Spleen (tissue), 11 donors: ENCODE measurements around the gene URM1. TPM values are rescaled to one million over a fixed set of nuclear protein-coding genes. Genes with fewer than 3 reads are reported as not detected.

Experiments
- DNase-seq: peaks from one replicate; pipeline ENCODE4 v3.0.0-alpha.2; 2020
- H3K27ac ChIP-seq, 8 donors: fragments of 200-600 bp; sonication (generic) in 7 of 8; 1 replicate in 4 of 8; 2 replicates in 4 of 8; pipeline versions ENCODE4 v1.5.0 to v1.8.0; 2016 to 2021; ENCODE audit warnings: inconsistent platforms in 4 of 8, mild to moderate bottlenecking in 4 of 8, moderate library complexity in 1 of 8
- H3K27me3 ChIP-seq, 7 donors: fragments of 200-600 bp; sonication (generic) in 6 of 7; replicated peaks in 1 of 7; 1 replicate in 4 of 7; 2 replicates in 3 of 7; pipeline versions ENCODE4 v1.5.0 to v1.8.0; 2016 to 2021; ENCODE audit warnings: inconsistent platforms in 3 of 7, mild to moderate bottlenecking in 1 of 7
- H3K36me3 ChIP-seq, 6 donors: fragments of 200-600 bp; sonication (generic) in 5 of 6; 1 replicate in 4 of 6; 2 replicates in 2 of 6; pipeline versions ENCODE4 v1.5.0 to v1.8.0; 2016 to 2021; ENCODE audit warnings: inconsistent platforms in 2 of 6
- H3K4me1 ChIP-seq, 6 donors: fragments of 200-600 bp; sonication (generic) in 5 of 6; 1 replicate in 3 of 6; 2 replicates in 3 of 6; pipeline versions ENCODE4 v1.5.0 to v1.8.0; 2016 to 2021; ENCODE audit warnings: inconsistent platforms in 3 of 6
- H3K4me3 ChIP-seq, 8 donors: fragments of 200-600 bp; sonication (generic) in 7 of 8; 1 replicate in 4 of 8; 2 replicates in 4 of 8; pipeline versions ENCODE4 v1.5.0 to v1.8.0; 2016 to 2021; ENCODE audit warnings: inconsistent platforms in 4 of 8, mild to moderate bottlenecking in 4 of 8, moderate library complexity in 2 of 8
- H3K9me3 ChIP-seq, 8 donors: fragments of 200-600 bp; sonication (generic) in 7 of 8; 1 replicate in 4 of 8; 2 replicates in 4 of 8; pipeline versions ENCODE4 v1.5.0 to v1.8.0; 2016 to 2021; ENCODE audit warnings: inconsistent platforms in 4 of 8
- CTCF ChIP-seq, 11 experiments: fragments of 200-600 bp in 7 of 11; fragments of 450-650 bp in 4 of 11; sonication (generic) in 4 of 11; IDR thresholded peaks in 8 of 11; conservative IDR thresholded peaks in 3 of 11; 1 replicate in 7 of 11; 2 replicates in 4 of 11; pipeline versions ENCODE4 v1.4.0 to v1.8.0; 2016 to 2021; ENCODE audit warnings: antibody characterized with exemption in 11 of 11, inconsistent platforms in 4 of 11, mild to moderate bottlenecking in 1 of 11
- POLR2A ChIP-seq, 3 donors: fragments of 450-650 bp; IDR thresholded peaks; one replicate each; pipeline ENCODE4 v1.5.1; 2017; ENCODE audit warnings: antibody characterized with exemption in 3 of 3, mild to moderate bottlenecking in 1 of 3
- POLR2AphosphoS5 ChIP-seq, 3 donors: sonication (generic); formaldehyde crosslinking; IDR thresholded peaks; one replicate each; pipeline ENCODE4 v1.5.1; 2017; ENCODE audit warnings: antibody characterized with exemption in 3 of 3
- WGBS, 5 donors: extraction: QIAGEN DNeasy Blood & Tissue Kit in 3 of 5; methylation state at CpG; one replicate each; pipeline versions ENCODE4 v1.1.5 to v1.1.7; 2013 to 2018; 5-methylcytosine and 5-hydroxymethylcytosine counted together
- intact Hi-C: fragments of 100-400 bp; cut with DNase I; formaldehyde crosslinking; loops from one replicate; pipeline ENCODE4 v1.15.0; 2023; ENCODE audit warnings: low total_unique reads
- polyA plus RNA-seq, 3 donors: library from polyadenylated mRNA; stranded (reverse); fragments of 200-250 nt; gene quantifications; one replicate each; pipeline ENCODE4 v1.2.1, GENCODE V29; 2013
- total RNA-seq, 7 donors: library from RNA; depleted of rRNA in 3 of 7; stranded (reverse); fragments of >200 nt in 3 of 7; fragmentation: NEBNext Ultra II Directional in 4 of 7; extraction: Animal tissue kit (Norgen Biotek cat#: 25700) in 4 of 7; gene quantifications; one replicate each; pipeline versions ENCODE4 v1.1.0 to v1.2.1, GENCODE V29; 2016 to 2021
- donor health status: healthy with polysubstance abuse.
- donor health status: DM: no; HTN: no; CAD: no; lungs with moderate emphysema.
- donor health status: DM: no; HTN: no; CAD: no.
- donor health status: Bipolar disorder and iron deficiency.
- donor health status: healthy.
- donor health status: DM: no; HTN: no; CAD: no.
- donor health status: DM: yes; HTN: yes; CAD: no.

Gene URM1
- total and polyA plus RNA-seq, 10 donors, result 28.1 to 58.1 (median 45.8) TPM

- Histone ChIP-seq H3K27me3 (peaks cover 0 to 98% (median 22%) of the 10 kb centered on the region in 7 donors), H3K4me1 (peaks cover under 1 to 14% (median 8%) of the 10 kb centered on the region in 6 donors), H3K9me3 (no peaks in the 10 kb centered on the region), H3K4me3 (no peak overlapping the region), H3K36me3 (no peaks in the 10 kb centered on the region), H3K27ac (no peak overlapping the region)
- TF ChIP-seq CTCF (IDR thresholded peaks at IDR 0.05 in 8 of 11, conservative IDR thresholded peaks at IDR 0.05 in 3 of 11), result no peak
- no peak for TF ChIP-seq POLR2AphosphoS5 (IDR thresholded peaks at IDR 0.05)
- no peak for TF ChIP-seq POLR2A (IDR thresholded peaks at IDR 0.05)
- no peak for DNase-seq
- intact Hi-C loops, result no loop called here
- WGBS, 5 donors, result 52 to 69% (median 59%) methylated on average over 3 of the region's 3 CpGs
These were observed 43.3 kb downstream of the URM1 start for GRCh38 chr9:128414461-128414860.

GRCh38 chr9:128415281-128415680 is 44.1 kb downstream of the URM1 start:
- no peak for DNase-seq
- Histone ChIP-seq H3K9me3 (no peaks in the 10 kb centered on the region), H3K27ac (no peak overlapping the region), H3K4me1 (peaks cover 8 to 22% (median 15%) of the 10 kb centered on the region in 6 donors), H3K27me3 (peaks cover 0 to 98% (median 29%) of the 10 kb centered on the region in 7 donors), H3K4me3 (no peak overlapping the region), H3K36me3 (no peaks in the 10 kb centered on the region)
- TF ChIP-seq CTCF (IDR thresholded peaks at IDR 0.05 in 8 of 11, conservative IDR thresholded peaks at IDR 0.05 in 3 of 11) (no peak), POLR2AphosphoS5 (IDR thresholded peaks at IDR 0.05) (no peak), POLR2A (IDR thresholded peaks at IDR 0.05) (no peak)
- intact Hi-C loops, result no loop called here
- WGBS, 5 donors, result 66 to 82% (median 77%) methylated on average over 2 of the region's 2 CpGs

- H3K27ac ChIP-seq, result no peak overlapping the region
- 66 to 74% (median 68%) methylated on average over 6 of the region's 6 CpGs for WGBS, 5 donors
- H3K9me3 ChIP-seq, result no peaks in the 10 kb centered on the region
- H3K27me3 ChIP-seq, result peaks cover 0 to 100% (median 29%) of the 10 kb centered on the region in 7 donors
- TF ChIP-seq POLR2AphosphoS5 (IDR thresholded peaks at IDR 0.05) (no peak), CTCF (IDR thresholded peaks at IDR 0.05 in 8 of 11, conservative IDR thresholded peaks at IDR 0.05 in 3 of 11) (no peak), POLR2A (IDR thresholded peaks at IDR 0.05) (no peak)
- peaks cover 8 to 25% (median 19%) of the 10 kb centered on the region in 6 donors for H3K4me1 ChIP-seq
- H3K36me3 ChIP-seq, result no peaks in the 10 kb centered on the region
- no peak for DNase-seq
- intact Hi-C loops, result no loop called here
- H3K4me3 ChIP-seq, result no peak overlapping the region
These were observed 44.8 kb downstream of the URM1 start for GRCh38 chr9:128416014-128416413.

- Histone ChIP-seq H3K4me1 (peaks cover 12 to 30% (median 24%) of the 10 kb centered on the region in 6 donors), H3K36me3 (no peaks in the 10 kb centered on the region), H3K27me3 (peaks cover 0 to 100% (median 29%) of the 10 kb centered on the region in 7 donors), H3K4me3 (no peak overlapping the region), H3K27ac (no peak overlapping the region), H3K9me3 (no peaks in the 10 kb centered on the region)
- intact Hi-C loops, result no loop called here
- WGBS, 5 donors, result 37 to 48% (median 40%) methylated on average over 6 of the region's 6 CpGs
- TF ChIP-seq CTCF (IDR thresholded peaks at IDR 0.05 in 8 of 11, conservative IDR thresholded peaks at IDR 0.05 in 3 of 11) (no peak), POLR2AphosphoS5 (IDR thresholded peaks at IDR 0.05) (no peak), POLR2A (IDR thresholded peaks at IDR 0.05) (no peak)
- no peak for DNase-seq
These were observed 45.4 kb downstream of the URM1 start for GRCh38 chr9:128416432-128417019.
